EH (cell line): ENCODE measurements around the gene SAT2.
A peak's percentile ranks its signal among the peaks of the same experiment; 100 is the strongest.
"Not testable (repeated sequence)": the region's sequence is repeated elsewhere in the genome, so short reads cannot be mapped to it uniquely, and the experiment has no call there.

Experiments
- DNase-seq: peaks from one replicate; pipeline ENCODE4 v3.0.0-alpha.2; 2015; ENCODE audit warnings: low read depth

The SAT2 gene

DNA sequence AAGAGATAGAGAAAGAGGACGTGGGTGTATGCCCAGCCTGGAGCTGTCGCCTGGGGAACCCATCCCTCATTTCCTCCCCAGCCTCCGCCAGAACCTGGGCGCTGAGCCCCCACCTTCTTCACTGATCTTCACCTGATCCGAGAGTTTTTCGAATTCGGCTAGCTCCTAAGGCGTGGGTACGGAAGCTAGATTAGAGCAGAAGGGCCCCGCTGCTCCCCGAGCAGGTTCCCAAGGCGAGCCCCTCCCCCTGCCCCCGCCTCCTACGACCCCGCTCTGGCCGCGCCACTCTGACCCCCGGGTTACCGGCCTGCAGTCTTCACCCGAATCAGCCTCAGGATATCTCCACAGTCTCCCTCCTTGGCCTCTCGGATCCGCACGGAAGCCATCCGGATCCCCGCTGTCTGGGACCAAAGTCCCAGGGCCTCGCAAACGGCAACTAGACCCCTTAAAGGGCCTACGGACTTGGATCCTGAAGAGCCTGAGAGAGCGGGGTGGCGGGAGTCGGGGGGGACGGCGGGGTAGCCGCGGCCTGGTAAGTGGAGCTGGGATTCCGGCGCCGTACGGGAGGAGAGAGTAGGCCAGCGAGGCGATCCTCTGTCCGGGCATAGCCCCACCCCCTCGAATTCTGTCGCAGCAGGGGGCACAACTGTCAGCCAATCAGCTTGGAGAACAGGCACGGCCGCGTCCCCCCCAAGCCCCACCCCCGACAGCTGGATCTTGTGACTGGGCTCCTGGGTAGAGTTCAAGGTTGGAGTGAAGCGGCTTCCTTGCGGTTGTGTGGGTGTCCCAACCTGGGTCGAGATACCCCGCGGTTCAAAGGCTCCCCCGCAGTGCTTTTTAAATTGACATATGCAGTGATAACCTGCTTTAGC is at the start of gene SAT2:
TSS of gene SAT2 (minus strand) at position 572 of the 872 bp plus-strand sequence. CDS start at position 386, 186 bp downstream.
- DNase-seq = peak; percentile 95

- DNase-seq = no peak
These were observed 48.9 kb upstream of the SAT2 start for GRCh38 chr17:7676533-7676932.

DNA sequence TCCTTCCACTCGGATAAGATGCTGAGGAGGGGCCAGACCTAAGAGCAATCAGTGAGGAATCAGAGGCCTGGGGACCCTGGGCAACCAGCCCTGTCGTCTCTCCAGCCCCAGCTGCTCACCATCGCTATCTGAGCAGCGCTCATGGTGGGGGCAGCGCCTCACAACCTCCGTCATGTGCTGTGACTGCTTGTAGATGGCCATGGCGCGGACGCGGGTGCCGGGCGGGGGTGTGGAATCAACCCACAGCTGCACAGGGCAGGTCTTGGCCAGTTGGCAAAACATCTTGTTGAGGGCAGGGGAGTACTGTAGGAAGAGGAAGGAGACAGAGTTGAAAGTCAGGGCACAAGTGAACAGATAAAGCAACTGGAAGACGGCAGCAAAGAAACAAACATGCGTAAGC is 47.3 kb upstream of the SAT2 start:
- no peak for DNase-seq

DNA sequence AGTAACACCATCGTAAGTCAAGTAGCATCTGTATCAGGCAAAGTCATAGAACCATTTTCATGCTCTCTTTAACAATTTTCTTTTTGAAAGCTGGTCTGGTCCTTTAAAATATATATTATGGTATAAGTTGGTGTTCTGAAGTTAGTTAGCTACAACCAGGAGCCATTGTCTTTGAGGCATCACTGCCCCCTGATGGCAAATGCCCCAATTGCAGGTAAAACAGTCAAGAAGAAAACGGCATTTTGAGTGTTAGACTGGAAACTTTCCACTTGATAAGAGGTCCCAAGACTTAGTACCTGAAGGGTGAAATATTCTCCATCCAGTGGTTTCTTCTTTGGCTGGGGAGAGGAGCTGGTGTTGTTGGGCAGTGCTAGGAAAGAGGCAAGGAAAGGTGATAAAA is 45.6 kb upstream of the SAT2 start:
- DNase-seq = no peak

- DNase-seq = no peak
These were observed 40.9 kb upstream of the SAT2 start for GRCh38 chr17:7668482-7668881.

GRCh38 chr17:7667656-7668406 is 40.2 kb upstream of the SAT2 start:
- DNase-seq = no peak

- peak; percentile 16 for DNase-seq
These were observed 29.5 kb upstream of the SAT2 start for GRCh38 chr17:7656958-7657609.

GRCh38 chr17:7655541-7655840 is 27.9 kb upstream of the SAT2 start:
- DNase-seq = no peak

DNA sequence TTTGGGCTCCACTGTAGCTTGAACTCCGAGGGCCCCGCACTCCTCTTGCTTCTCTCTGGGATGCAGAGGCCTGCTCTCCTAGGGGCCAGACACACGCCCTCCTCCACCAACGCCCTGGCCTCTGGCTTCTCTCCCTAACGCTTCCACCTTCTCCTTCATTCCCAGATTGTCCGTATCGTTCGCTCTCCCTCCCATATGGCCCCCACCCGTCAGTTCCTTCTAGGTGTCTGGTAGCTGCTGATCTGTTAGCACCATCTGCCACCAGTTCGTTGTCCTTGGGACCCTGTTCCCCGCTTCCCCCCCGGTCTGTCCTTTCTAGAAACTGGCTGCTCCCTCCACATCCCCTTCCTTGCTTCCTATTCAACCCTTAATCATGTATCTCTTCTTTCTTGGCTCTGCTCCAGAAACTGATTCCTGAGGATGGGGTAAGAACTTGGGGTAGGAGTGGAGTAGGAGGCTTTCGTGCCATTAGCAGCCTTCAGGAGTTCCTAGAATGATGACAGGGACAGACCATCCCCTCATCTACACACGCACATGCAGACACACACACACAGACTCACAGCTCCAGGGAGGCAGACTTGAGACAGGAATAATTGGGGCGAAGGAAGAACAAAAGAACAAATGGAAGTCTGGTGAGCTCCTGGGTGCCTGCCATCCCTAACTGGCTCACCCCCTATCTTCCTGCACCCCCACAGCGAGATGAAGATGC is 27.4 kb upstream of the SAT2 start:
- peak; percentile 56 for DNase-seq

DNA sequence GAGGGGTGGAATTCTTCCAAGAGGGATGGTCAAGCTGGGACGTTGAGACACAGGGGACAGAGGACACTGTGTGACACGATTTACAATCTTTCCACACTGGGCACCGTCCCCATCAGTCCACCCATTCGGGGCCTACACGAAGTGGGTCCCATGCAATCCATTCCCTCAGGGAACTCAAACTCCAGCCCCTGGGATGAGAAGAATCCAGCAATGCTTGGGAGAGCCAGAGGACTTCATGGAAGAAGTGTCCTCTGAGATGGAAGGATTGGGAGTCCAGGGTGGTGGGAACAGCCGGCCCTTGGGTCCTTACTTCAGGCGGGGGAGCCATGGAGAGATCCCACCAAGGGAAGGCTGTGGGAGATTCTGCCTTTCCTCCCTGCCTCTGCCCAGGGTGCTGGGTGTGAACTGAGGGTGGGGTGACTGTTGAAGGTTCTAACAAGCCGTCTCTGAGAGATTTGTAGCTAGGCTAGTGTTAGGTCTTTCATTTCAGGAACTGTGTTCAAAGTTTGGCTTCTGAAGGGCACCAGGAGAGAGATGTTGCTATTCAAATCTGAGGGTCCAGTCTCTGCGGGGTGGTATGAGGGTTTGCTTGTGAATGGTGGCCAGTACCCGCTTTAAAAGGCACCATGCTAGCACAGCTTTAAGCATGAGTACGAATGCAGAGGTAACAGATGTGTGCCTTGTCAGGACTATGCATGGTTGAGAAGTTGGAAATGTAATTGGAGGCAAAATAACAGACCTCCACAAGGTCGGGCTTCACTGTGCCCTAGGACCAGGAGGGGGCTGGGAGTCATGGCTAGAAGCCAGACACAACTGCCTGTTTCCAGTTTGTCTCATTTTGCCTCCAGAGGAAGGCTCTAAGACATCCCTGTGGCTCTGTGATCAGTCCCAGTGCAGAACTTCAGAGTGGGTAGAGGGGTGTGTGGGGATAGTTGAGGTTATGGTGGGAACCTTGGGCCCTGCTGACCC is 25.1 kb upstream of the SAT2 start:
- DNase-seq = no peak

DNA sequence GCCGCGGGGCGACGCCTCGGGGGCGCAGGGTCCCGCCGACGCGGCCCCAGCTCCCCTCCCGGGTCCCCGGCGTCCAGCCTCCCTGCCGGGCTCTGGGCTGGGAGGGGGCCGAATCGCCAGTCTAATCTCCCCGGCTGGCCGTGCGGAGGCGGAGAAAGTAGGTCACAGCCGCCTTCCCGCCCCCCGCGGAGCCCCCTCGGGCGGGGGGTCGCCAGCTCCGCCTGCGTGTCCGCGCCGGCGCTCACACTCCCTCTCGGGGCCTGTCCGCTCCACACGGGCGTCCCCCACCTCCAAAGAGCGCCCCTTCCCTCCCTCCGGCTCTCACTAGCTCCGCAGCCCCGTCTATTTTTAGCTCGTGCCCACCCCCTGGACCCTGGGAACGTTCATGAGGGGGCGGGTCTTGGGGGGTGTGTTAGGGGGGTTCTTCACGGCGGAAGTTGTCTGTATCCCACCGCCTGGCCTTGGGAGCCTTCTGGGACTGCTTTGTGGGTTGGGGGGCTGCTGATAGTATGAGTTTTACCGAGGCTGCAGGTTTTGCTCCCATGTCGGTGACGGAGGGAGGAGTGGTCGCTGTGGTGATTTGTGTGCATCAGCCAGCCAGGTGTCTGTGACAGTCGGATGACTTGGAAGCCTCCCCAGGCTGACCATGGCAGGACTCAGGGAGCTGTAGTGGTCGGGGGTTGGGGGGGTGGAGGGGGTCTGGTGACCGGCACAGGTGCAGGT is 24.2 kb upstream of the SAT2 start:
- DNase-seq = no peak

GRCh38 chr17:7651097-7651664 is 23.6 kb upstream of the SAT2 start:
- no peak for DNase-seq

- peak; percentile 51 for DNase-seq
These were observed 23.0 kb upstream of the SAT2 start, which contains the start of gene ATP1B2 for GRCh38 chr17:7650509-7651096. Gene ATP1B2, plus strand, starts transcription at chr17:7650926. Its CDS starts 593 bp downstream, at chr17:7651519.

GRCh38 chr17:7647018-7647417 is 19.4 kb upstream of the SAT2 start:
- no peak for DNase-seq

DNA sequence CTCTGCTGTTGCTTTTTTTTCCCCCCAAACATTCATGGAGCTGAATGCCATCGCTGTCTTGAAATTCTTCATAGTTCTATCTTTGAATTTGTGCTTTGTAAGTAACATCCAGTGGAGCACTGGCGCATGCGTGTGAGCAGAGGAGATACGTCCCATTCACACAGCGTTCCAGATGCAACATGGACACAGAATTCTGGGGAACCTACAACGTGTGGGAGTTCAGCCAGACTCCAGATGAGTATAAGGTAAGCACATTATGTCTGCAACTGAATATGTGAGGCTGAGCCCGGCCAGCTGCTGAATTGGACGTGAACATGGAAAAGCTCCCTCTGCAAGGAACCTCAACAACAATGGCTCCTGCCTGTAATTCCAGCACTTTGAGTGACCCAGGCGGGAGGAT is 18.8 kb upstream of the SAT2 start:
- no peak for DNase-seq

DNA sequence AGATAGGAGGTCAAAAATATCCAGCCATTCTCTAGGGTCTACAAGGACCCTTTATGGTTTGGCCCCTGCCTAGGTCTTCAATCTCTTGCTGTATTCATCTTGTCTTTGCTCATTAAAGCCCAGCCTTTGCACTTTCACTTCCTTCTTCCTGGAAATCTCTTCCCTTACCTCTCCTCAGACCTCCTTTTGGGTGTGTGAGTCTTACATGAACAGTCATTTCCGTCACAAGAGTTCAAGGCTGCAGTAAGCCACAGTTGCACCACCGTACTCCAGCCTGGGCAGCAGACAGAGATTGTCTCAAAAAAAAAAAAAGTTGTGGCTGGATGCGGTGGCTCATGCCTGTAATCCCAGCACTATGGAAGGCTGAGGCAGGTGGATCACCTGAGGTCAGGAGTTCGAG is 17.2 kb upstream of the SAT2 start:
- DNase-seq = no peak

DNA sequence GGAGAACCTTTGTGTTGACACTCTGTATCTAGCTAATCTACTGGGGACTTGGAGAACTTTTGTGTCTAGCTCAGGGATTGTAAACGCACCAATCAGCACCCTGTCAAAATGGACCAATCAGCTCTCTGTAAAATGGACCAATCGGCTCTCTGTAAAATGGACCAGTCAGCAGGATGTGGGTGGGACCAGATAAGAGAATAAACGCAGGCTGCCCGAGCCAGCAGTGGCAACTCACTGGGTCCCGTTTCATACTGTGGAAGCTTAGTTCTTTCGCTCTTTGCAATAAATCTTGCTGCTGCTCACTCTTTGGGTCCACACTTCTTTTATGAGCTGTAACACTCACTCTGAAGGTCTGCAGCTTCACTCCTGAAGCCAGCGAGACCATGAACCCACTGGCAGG is 14.0 kb upstream of the SAT2 start:
- not testable (repeated sequence) for DNase-seq

- no peak for DNase-seq
These were observed 13.2 kb upstream of the SAT2 start for GRCh38 chr17:7640783-7641182.

- DNase-seq = no peak
These were observed 8.5 kb upstream of the SAT2 start for GRCh38 chr17:7636163-7636562.

GRCh38 chr17:7634384-7634783 is 6.8 kb upstream of the SAT2 start:
- DNase-seq = peak; percentile 54
